GM12873 (cell line): ENCODE results near the gene DIAPH1.

Source experiments
- TF ChIP-seq, protein P1 (sequence below): IDR thresholded peaks from 2 replicates; pipeline ENCODE4 v1.5.1; 2012; ENCODE audit warnings: low read depth, mild to moderate bottlenecking, moderate library complexity, low read length, control low read depth; ENCODE audit not compliant: insufficient read depth; ENCODE audit errors: missing control alignments

DIAPH1 gene

GRCh38 chr5:141475625-141476131, 143.1 kb downstream of the DIAPH1 start, which contains the start of gene PCDHGC3:
PCDHGC3 (plus strand) TSS chr5:141475966; CDS start chr5:141476117, 151 bp downstream.
- TF ChIP-seq, protein P1, sequence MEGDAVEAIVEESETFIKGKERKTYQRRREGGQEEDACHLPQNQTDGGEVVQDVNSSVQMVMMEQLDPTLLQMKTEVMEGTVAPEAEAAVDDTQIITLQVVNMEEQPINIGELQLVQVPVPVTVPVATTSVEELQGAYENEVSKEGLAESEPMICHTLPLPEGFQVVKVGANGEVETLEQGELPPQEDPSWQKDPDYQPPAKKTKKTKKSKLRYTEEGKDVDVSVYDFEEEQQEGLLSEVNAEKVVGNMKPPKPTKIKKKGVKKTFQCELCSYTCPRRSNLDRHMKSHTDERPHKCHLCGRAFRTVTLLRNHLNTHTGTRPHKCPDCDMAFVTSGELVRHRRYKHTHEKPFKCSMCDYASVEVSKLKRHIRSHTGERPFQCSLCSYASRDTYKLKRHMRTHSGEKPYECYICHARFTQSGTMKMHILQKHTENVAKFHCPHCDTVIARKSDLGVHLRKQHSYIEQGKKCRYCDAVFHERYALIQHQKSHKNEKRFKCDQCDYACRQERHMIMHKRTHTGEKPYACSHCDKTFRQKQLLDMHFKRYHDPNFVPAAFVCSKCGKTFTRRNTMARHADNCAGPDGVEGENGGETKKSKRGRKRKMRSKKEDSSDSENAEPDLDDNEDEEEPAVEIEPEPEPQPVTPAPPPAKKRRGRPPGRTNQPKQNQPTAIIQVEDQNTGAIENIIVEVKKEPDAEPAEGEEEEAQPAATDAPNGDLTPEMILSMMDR, result peak; percentile 66

DNA sequence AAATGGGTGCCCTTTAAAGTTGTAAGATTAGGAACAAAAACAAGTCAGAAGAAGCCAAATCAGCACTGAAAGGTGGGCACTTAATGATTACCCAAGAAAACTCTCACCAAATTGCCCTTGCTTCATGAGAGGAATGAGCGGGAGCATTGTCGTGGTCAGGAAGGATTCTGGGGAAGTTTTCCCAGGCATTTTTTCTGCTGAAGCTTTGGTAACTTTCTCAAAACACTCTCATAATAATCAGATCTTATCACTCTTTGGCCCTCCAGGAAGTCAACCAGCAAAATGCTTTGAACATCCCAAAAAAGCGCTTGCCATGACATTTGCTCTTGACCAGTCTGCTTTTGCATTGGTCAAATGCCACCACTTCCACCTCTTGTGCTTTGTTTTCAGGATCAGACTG, 153.4 kb downstream of the DIAPH1 start:
- TF ChIP-seq, protein P1, result no peak
